IMR-90 (cell line): ENCODE results near the gene SNX21. TPM values are rescaled to one million over a fixed set of nuclear protein-coding genes. Genes with fewer than 3 reads are reported as not detected.

Source experiments
- ATAC-seq: fragments of 200-7000 bp; cut with Tn5 transposase; 2 replicates; pipeline ENCODE4 v1.9.1; 2020; ENCODE audit warnings: low read depth, mild to moderate bottlenecking, moderate library complexity
- BruUV-seq: library from RNA; stranded (reverse); fragments of 400-500 nt; replicated peaks from 2 replicates; lab custom pipeline; 2021; lab: Mats Ljungman, UMichigan
- CTCF ChIA-PET: fragments of 300-600 bp; formaldehyde crosslinking; extraction: SDS; loops from one replicate; lab custom pipeline; 2021; ENCODE audit warnings: antibody characterized with exemption; lab: Yijun Ruan, JAX
- POLR2A ChIA-PET: fragments of 300-600 bp; sonication (Branson Sonifier 250); formaldehyde crosslinking; loops from one replicate; lab custom pipeline; 2022; ENCODE audit warnings: antibody characterized with exemption; ENCODE audit not compliant: unreplicated experiment; lab: Charles Lee
- DNase-seq: peaks from one replicate; pipeline ENCODE4 v3.0.0; 2013
- H2AFZ ChIP-seq: replicated peaks from 2 replicates; pipeline ENCODE3; 2013; ENCODE audit warnings: low read length, mild to moderate bottlenecking; ENCODE audit not compliant: poor library complexity
- H2AK5ac ChIP-seq: 2 replicates; pipeline ENCODE4 v1.6.1; 2013; ENCODE audit warnings: low read depth, low read length, inconsistent platforms
- H2AK9ac ChIP-seq: replicated peaks from 2 replicates; pipeline ENCODE3; 2013; ENCODE audit warnings: mild to moderate bottlenecking, low read depth, low read length, moderate library complexity; ENCODE audit not compliant: poor library complexity
- H2BK120ac ChIP-seq: 2 replicates; pipeline ENCODE4 v1.6.1; 2013; ENCODE audit warnings: low read depth, low read length, inconsistent platforms
- H2BK15ac ChIP-seq: 3 replicates; pipeline ENCODE4 v1.6.1; 2013; ENCODE audit warnings: low read depth, low read length, inconsistent platforms
- H2BK20ac ChIP-seq: 2 replicates; pipeline ENCODE4 v1.6.1; 2013; ENCODE audit warnings: low read depth, mild to moderate bottlenecking, inconsistent platforms, low read length, moderate library complexity
- H2BK5ac ChIP-seq: 2 replicates; pipeline ENCODE4 v1.6.1; 2013; ENCODE audit warnings: mild to moderate bottlenecking, low read depth, low read length, inconsistent platforms; ENCODE audit not compliant: poor library complexity, severe bottlenecking
- H3K14ac ChIP-seq: replicated peaks from 2 replicates; pipeline ENCODE4 v1.6.1; 2013; ENCODE audit warnings: low read depth, low read length, inconsistent platforms
- H3K18ac ChIP-seq: 2 replicates; pipeline ENCODE4 v1.6.1; 2013; ENCODE audit warnings: low read depth, low read length, control low read depth
- H3K23ac ChIP-seq: 2 replicates; pipeline ENCODE4 v1.6.1; 2013; ENCODE audit warnings: low read depth, low read length, inconsistent platforms
- H3K27ac ChIP-seq: 2 replicates; pipeline ENCODE4 v1.5.1; 2013; ENCODE audit warnings: mild to moderate bottlenecking, control low read depth, low read length; ENCODE audit not compliant: insufficient read depth
- H3K27me3 ChIP-seq: 2 replicates; pipeline ENCODE4 v1.6.1; 2013; ENCODE audit warnings: low read length; ENCODE audit not compliant: control insufficient read depth, insufficient read depth
- H3K36me3 ChIP-seq: 2 replicates; pipeline ENCODE4 v1.6.1; 2013; ENCODE audit warnings: low read length, mixed read lengths; ENCODE audit not compliant: control insufficient read depth, insufficient read depth
- H3K4ac ChIP-seq: 2 replicates; pipeline ENCODE4 v1.6.1; 2013; ENCODE audit warnings: low read depth, low read length, inconsistent platforms
- H3K4me1 ChIP-seq: 2 replicates; pipeline ENCODE4 v1.6.1; 2013; ENCODE audit warnings: low read length, mixed read lengths; ENCODE audit not compliant: control insufficient read depth, insufficient read depth
- H3K4me2 ChIP-seq: 2 replicates; pipeline ENCODE4 v1.6.1; 2013; ENCODE audit warnings: low read depth, mild to moderate bottlenecking, control low read depth, low read length, moderate library complexity
- H3K4me3 ChIP-seq: 2 replicates; pipeline ENCODE4 v1.5.1; 2013; ENCODE audit warnings: low read depth, mild to moderate bottlenecking, control low read depth, low read length, moderate library complexity; ENCODE audit not compliant: insufficient read depth
- H3K56ac ChIP-seq: 2 replicates; pipeline ENCODE4 v1.6.1; 2013; ENCODE audit warnings: low read length, inconsistent platforms; ENCODE audit not compliant: insufficient read depth; ENCODE audit errors: extremely low read depth
- H3K79me1 ChIP-seq, 2 experiments: 2 replicates each; pipeline ENCODE4 v1.6.1; 2013; ENCODE audit warnings: low read length in 2 of 2, inconsistent platforms in 1 of 2, low read depth in 1 of 2
- H3K9ac ChIP-seq: 2 replicates; pipeline ENCODE4 v1.6.1; 2013; ENCODE audit warnings: low read depth, low read length, control low read depth
- H3K9me1 ChIP-seq: 2 replicates; pipeline ENCODE4 v1.6.1; 2013; ENCODE audit warnings: low read length, inconsistent platforms; ENCODE audit not compliant: insufficient read depth
- H3K9me3 ChIP-seq: 2 replicates; pipeline ENCODE4 v1.6.1; 2013; ENCODE audit warnings: low read length; ENCODE audit not compliant: control insufficient read depth, insufficient read depth
- H4K20me1 ChIP-seq: 2 replicates; pipeline ENCODE4 v1.6.1; 2013; ENCODE audit warnings: low read length, inconsistent platforms; ENCODE audit not compliant: insufficient read depth
- H4K5ac ChIP-seq: 2 replicates; pipeline ENCODE4 v1.6.1; 2013; ENCODE audit warnings: mild to moderate bottlenecking, low read depth, low read length, control low read depth
- H4K8ac ChIP-seq, 2 experiments: 2 replicates each; pipeline ENCODE4 v1.6.1; 2013; ENCODE audit warnings: low read depth in 2 of 2, low read length in 2 of 2, control low read depth in 1 of 2, inconsistent platforms in 1 of 2
- H4K91ac ChIP-seq: 2 replicates; pipeline ENCODE4 v1.6.1; 2013; ENCODE audit warnings: low read depth, low read length, inconsistent platforms; ENCODE audit not compliant: insufficient read depth
- RAD21 ChIP-seq: IDR thresholded peaks from 2 replicates; pipeline ENCODE4 v1.6.1; 2012; ENCODE audit warnings: low read length, improper control_type of control experiment
- RCOR1 ChIP-seq: IDR thresholded peaks from 2 replicates; pipeline ENCODE4 v1.6.1; 2012; ENCODE audit warnings: mild to moderate bottlenecking, low read length, improper control_type of control experiment; ENCODE audit not compliant: insufficient replicate concordance
- SMC3 ChIP-seq: fragments of 150-350 bp; IDR thresholded peaks from 2 replicates; pipeline ENCODE4 v1.6.1; 2016; ENCODE audit warnings: low read depth, mild to moderate bottlenecking, antibody characterized with exemption, low read length, moderate library complexity
- WGBS, 2 experiments: methylation state at CpG; one replicate each; pipeline versions ENCODE4 v1.1.5 to v1.1.7; 2013; ENCODE audit warnings: missing lambda C conversion rate in 2 of 2; ENCODE audit not compliant: insufficient read length in 1 of 2; ENCODE audit errors: extremely low coverage in 2 of 2; 5-methylcytosine and 5-hydroxymethylcytosine counted together
- dilution Hi-C: fragments of 300-500 bp; cut with HindIII; formaldehyde crosslinking; loops from one replicate; pipeline ENCODE4 v1.14.3; 2018; ENCODE audit warnings: low sequenced_read_pairs; ENCODE audit not compliant: unreplicated experiment
- in situ Hi-C: fragments of 300-500 bp; cut with MboI; formaldehyde crosslinking; loops from 3 replicates; pipeline ENCODE4 v1.14.3; 2019; ENCODE audit warnings: low sequenced_read_pairs, inconsistent platforms, mixed read lengths
- intact Hi-C: fragments of 100-400 bp; cut with micrococcal nuclease; formaldehyde crosslinking; loops from 2 replicates; pipeline ENCODE4 v1.10.0; 2022
- polyA plus RNA-seq, 3 experiments: library from polyadenylated mRNA; depleted of rRNA; stranded (reverse); fragments of >200 nt; gene quantifications; 2 replicates each; pipeline ENCODE4 v1.2.3, GENCODE V29; 2012; ENCODE audit warnings: low replicate concordance in 1 of 3
- total RNA-seq: library from RNA; depleted of rRNA; stranded (reverse); fragments of >200 nt; gene quantifications from 2 replicates; pipeline ENCODE4 v1.2.3, GENCODE V29; 2012
- TF ChIP-seq, protein P1 (sequence below): conservative IDR thresholded peaks from 2 replicates; pipeline ENCODE4 v1.5.1; 2012; ENCODE audit warnings: mild to moderate bottlenecking, low read depth, low read length, improper control_type of control experiment

The SNX21 gene
- total and polyA plus RNA-seq, 2 of the 4 experiments (the other 2 are of a cell fraction), result 11.1 to 17.9 TPM

DNA sequence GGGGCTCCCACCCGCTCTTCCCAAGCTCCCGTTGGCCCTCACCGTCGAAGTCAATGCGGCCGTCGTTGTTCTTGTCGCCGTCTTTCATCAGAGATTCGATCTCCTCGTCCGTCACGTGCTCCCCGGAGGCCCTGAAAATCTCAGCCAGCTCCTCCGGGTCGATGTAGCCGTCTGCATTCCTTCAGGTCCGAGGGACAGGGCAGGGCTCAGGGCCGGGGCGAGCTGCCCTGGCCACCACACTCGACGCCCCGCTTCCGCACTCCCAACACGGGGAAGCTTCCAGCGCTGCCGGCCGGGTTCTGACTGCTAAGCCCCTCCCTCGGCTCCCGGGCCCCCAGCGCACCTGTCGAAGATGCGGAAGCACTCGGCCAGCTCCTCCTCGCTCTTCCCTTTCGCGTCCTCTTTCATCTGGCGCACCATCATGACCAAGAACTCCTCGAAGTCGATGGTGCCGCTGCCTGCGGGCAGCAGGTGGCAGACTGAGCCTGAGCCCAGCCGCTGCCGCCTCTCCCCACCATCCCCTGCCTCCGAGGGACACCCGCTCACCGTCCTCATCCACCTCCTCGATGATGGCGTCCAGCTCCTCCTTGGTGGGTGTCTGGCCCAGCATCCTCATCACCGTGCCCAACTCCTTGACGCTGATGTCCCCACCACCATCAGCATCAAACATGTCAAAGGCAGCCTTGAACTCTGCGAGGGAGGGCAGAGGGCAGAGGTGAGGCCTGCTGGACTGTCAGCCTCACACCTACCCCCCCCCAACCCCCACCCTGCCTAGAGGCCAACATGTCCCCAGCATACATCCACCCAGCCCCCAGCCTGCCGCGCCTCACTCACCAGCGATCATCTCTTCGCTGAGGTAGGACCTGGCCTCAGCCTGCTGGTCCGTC lies 9.4 kb upstream of the SNX21 start:
- no peak overlapping the region for H3K56ac ChIP-seq
- in situ Hi-C loops, result no loop called here
- no peak overlapping the region for H2BK120ac ChIP-seq
- WGBS, 2 experiments, result 26% methylated on average over 39 of the region's 57 CpGs; no CpG with 5 or more reads in 1 of the 2 experiments
- H2AFZ ChIP-seq, result peak overlapping the region; percentile 76
- no peaks in the 10 kb centered on the region for H3K9me1 ChIP-seq
- H3K79me1 ChIP-seq, result no peaks in the 10 kb centered on the region
- CTCF ChIA-PET, result no interaction called here
- H2BK20ac ChIP-seq, result no peak overlapping the region
- H3K9ac ChIP-seq, result no peak overlapping the region
- intact Hi-C loops, result loop anchor here (2.0 kb wide), 1 partner anchor 67 kb away; the partner anchor contains the start of genes CTSA and NEURL2
- no peak overlapping the region for H3K14ac ChIP-seq
- peaks cover 18% of the 10 kb centered on the region for H3K4me1 ChIP-seq
- H3K9me3 ChIP-seq, result no peaks in the 10 kb centered on the region
- POLR2A ChIA-PET, result no interaction called here
- no peak overlapping the region for H4K91ac ChIP-seq
- dilution Hi-C loops, result no loop called here
- H2BK5ac ChIP-seq, result no peak overlapping the region
- no peak for DNase-seq
- H4K20me1 ChIP-seq, result no peaks in the 10 kb centered on the region
- H2AK5ac ChIP-seq, result peak overlapping the region; percentile 18
- H3K4me2 ChIP-seq, result no peak overlapping the region
- no peak overlapping the region; the same call in 1 of the 2 replicates for H4K5ac ChIP-seq
- H4K8ac ChIP-seq, result no peak overlapping the region
- H3K18ac ChIP-seq, result no peak overlapping the region
- BruUV-seq, result no TSS peak
- TF ChIP-seq, protein P1, sequence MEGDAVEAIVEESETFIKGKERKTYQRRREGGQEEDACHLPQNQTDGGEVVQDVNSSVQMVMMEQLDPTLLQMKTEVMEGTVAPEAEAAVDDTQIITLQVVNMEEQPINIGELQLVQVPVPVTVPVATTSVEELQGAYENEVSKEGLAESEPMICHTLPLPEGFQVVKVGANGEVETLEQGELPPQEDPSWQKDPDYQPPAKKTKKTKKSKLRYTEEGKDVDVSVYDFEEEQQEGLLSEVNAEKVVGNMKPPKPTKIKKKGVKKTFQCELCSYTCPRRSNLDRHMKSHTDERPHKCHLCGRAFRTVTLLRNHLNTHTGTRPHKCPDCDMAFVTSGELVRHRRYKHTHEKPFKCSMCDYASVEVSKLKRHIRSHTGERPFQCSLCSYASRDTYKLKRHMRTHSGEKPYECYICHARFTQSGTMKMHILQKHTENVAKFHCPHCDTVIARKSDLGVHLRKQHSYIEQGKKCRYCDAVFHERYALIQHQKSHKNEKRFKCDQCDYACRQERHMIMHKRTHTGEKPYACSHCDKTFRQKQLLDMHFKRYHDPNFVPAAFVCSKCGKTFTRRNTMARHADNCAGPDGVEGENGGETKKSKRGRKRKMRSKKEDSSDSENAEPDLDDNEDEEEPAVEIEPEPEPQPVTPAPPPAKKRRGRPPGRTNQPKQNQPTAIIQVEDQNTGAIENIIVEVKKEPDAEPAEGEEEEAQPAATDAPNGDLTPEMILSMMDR, result peak; percentile 40
- no peak for TF ChIP-seq RCOR1
- peak; percentile 49 for TF ChIP-seq RAD21
- 0 out of 2 replicates have a peak, but pooled peaks have one; percentile 18 for TF ChIP-seq SMC3
- no peak overlapping the region; the same call in 1 of the 2 replicates for H3K4ac ChIP-seq
- H3K27ac ChIP-seq, result no peak overlapping the region
- H2AK9ac ChIP-seq, result peak overlapping the region; percentile 68
- peak; percentile 29 for ATAC-seq
- no peaks in the 10 kb centered on the region for H3K36me3 ChIP-seq
- H2BK15ac ChIP-seq, result no peak overlapping the region
- H3K4me3 ChIP-seq, result no peak overlapping the region
- H3K27me3 ChIP-seq, result peaks cover 2% of the 10 kb centered on the region; the same call in 1 of the 2 replicates
- H3K23ac ChIP-seq, result no peak overlapping the region
